Right lobe of liver (tissue), 6 donors: ENCODE results near the gene CENPV. TPM values are rescaled to one million over a fixed set of nuclear protein-coding genes. Genes with fewer than 3 reads are reported as not detected.

Experiments used
- ATAC-seq, 4 donors: fragments of 200-7000 bp; cut with Tn5 transposase; one replicate each; pipeline ENCODE4 v1.9.1; 2020; ENCODE audit warnings: mild to moderate bottlenecking in 4 of 4, moderate library complexity in 4 of 4
- DNase-seq, 3 donors: peaks; one replicate each; pipeline ENCODE4 v3.0.0-alpha.2; 2020
- H3K27ac ChIP-seq, 3 donors: fragments of 200-600 bp; one replicate each; pipeline ENCODE4 v1.8.0; 2022
- H3K27me3 ChIP-seq, 2 donors: fragments of 200-600 bp; one replicate each; pipeline ENCODE4 v1.8.0; 2022
- H3K36me3 ChIP-seq, 4 donors: fragments of 200-600 bp; sonication (generic) in 1 of 4; one replicate each; pipeline versions ENCODE4 v1.5.1 to v1.8.0; 2017 to 2022; ENCODE audit warnings: control low read depth in 1 of 4
- H3K4me1 ChIP-seq, 4 donors: fragments of 200-600 bp; sonication (generic) in 1 of 4; one replicate each; pipeline versions ENCODE4 v1.5.1 to v1.8.0; 2017 to 2022; ENCODE audit warnings: control low read depth in 1 of 4
- H3K4me3 ChIP-seq, 3 donors: fragments of 200-600 bp; one replicate each; pipeline ENCODE4 v1.8.0; 2022
- H3K9me3 ChIP-seq, 4 donors: fragments of 200-600 bp; sonication (generic) in 1 of 4; one replicate each; pipeline versions ENCODE4 v1.5.1 to v1.8.0; 2017 to 2022; ENCODE audit warnings: control low read depth in 1 of 4
- CTCF ChIP-seq, 4 donors: fragments of 200-600 bp in 3 of 4; fragments of 450-650 bp in 1 of 4; IDR thresholded peaks; one replicate each; pipeline versions ENCODE4 v1.5.1 to v1.8.0; 2016 to 2022; ENCODE audit warnings: antibody characterized with exemption in 4 of 4, mild to moderate bottlenecking in 2 of 4
- POLR2A ChIP-seq: fragments of 450-650 bp; IDR thresholded peaks from one replicate; pipeline ENCODE4 v1.6.1; 2017; ENCODE audit warnings: antibody characterized with exemption, mild to moderate bottlenecking
- WGBS: methylation state at CpG from one replicate; pipeline ENCODE4 v1.1.6; 2018; ENCODE audit warnings: low coverage, low lambda C conversion rate; ENCODE audit not compliant: insufficient coverage; ENCODE audit errors: missing lambda C conversion rate; 5-methylcytosine and 5-hydroxymethylcytosine counted together
- intact Hi-C, 2 donors: fragments of 100-400 bp; cut with DNase I; formaldehyde crosslinking; loops; one replicate each; pipeline versions ENCODE4 v1.11.2 to v1.14.1; 2022
- total RNA-seq, 6 experiments: library from RNA; depleted of rRNA in 2 of 6; stranded (reverse); fragments of >200 nt in 2 of 6; fragmentation: NEBNext Ultra II Directional in 3 of 6; extraction: Animal tissue kit (Norgen Biotek cat#: 25700) in 3 of 6; gene quantifications; one replicate each; pipeline versions ENCODE4 v1.1.0 to v1.2.4, GENCODE V29; 2016 to 2023
- donor health status: DM: no; HTN: yes; CAD: no.
- donor health status: DM: no; HTN: no; CAD: no.
- donor health status: DM: no; HTN: no; CAD: no.
- donor health status: DM: no; HTN: yes; CAD: no.
- donor health status: DM: no; HTN: yes; CAD: no.

CENPV gene
- total RNA-seq, 6 experiments from 2014 or later: 19.8 to 34.5 (median 24.8) TPM

GRCh38 chr17:16354585-16354984, 1.3 kb upstream of the CENPV start:
- WGBS: 83% methylated on average over 1 of the region's 14 CpGs
- Histone ChIP-seq H3K4me1 (peaks cover 0 to 10% (median 5%) of the 10 kb centered on the region in 4 donors), H3K9me3 (no peaks in the 10 kb centered on the region), H3K27me3 (no peaks in the 10 kb centered on the region), H3K27ac (no peak overlapping the region), H3K4me3 (no peak overlapping the region), H3K36me3 (peaks cover 0 to under 1% (median 0%) of the 10 kb centered on the region in 4 donors)
- DNase-seq: no peak
- no peak for TF ChIP-seq POLR2A
- TF ChIP-seq CTCF (IDR thresholded peaks at IDR 0.05): no peak
- intact Hi-C loops: no loop called here
- ATAC-seq: no peak

DNA sequence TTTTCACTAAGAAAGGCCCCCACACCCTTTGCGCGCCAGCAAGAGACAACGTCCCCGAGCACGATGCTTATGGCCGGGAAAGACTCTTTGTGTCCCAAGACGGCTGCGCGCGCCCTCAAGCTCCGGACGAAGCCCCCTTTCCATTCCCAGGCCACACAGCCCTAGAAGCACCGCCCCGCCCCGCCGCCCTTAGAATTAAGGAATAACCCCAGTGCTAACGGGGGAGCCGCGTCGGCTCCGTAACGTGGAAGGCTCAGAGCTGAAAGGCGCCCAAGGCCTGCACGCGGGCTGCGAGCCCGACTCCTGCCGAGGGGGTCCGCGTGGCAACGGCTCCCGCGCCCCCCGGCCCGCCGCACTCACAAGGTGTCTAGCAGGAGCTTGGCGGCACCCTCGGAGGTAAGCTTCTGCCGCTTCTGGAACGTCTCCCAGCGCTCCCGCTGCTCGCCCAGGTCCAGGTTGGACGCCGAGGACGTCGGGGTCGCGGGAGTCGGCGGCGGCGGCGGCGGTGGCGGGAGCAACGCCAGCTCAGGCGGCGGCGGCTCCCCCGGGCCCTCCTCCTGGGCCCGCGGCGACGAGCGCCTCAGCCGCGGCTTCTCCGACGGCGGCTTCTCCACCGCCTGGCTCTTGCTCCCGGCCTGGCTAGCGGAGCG, 477 bp downstream of the CENPV start:
- peak overlapping the region; percentile 66 to 82 (median 78) for H3K4me3 ChIP-seq
- peak overlapping the region; percentile 86 to 90 (median 87) for H3K27ac ChIP-seq

GRCh38 chr17:16352303-16352666, 984 bp downstream of the CENPV start:
- ATAC-seq (peak; percentile 80 to 86 (median 83)), DNase-seq (peak; percentile 76 to 77 (median 76))
- Histone ChIP-seq H3K4me3 (peak overlapping the region; percentile 66 to 82 (median 78)), H3K27ac (peak overlapping the region; percentile 86 to 90 (median 87)), H3K36me3 (peaks cover 0 to 14% (median 0%) of the 10 kb centered on the region in 4 donors), H3K9me3 (no peaks in the 10 kb centered on the region), H3K4me1 (peaks cover 0 to 10% (median 5%) of the 10 kb centered on the region in 4 donors), H3K27me3 (no peaks in the 10 kb centered on the region)
- intact Hi-C loops: no loop called here
- no peak for TF ChIP-seq CTCF (IDR thresholded peaks at IDR 0.05)
- TF ChIP-seq POLR2A: peak; percentile 20
- 2% methylated on average over 11 of the region's 25 CpGs for WGBS

More for the DNA sequence above, 477 bp downstream of the CENPV start:
- no peaks in the 10 kb centered on the region for H3K9me3 ChIP-seq
- peak; percentile 52 to 60 (median 57) for DNase-seq
- H3K36me3 ChIP-seq: peaks cover 0 to 14% (median 0%) of the 10 kb centered on the region in 4 donors
- intact Hi-C loops: no loop called here
- H3K27me3 ChIP-seq: no peaks in the 10 kb centered on the region
- peaks cover 0 to 10% (median 5%) of the 10 kb centered on the region in 4 donors for H3K4me1 ChIP-seq
- 1% methylated on average over 15 of the region's 75 CpGs for WGBS
- TF ChIP-seq POLR2A (no peak), CTCF (IDR thresholded peaks at IDR 0.05) (no peak)
- peak; percentile 42 to 69 (median 59) for ATAC-seq

- H3K4me1 ChIP-seq: peaks cover 0 to 10% (median 5%) of the 10 kb centered on the region in 4 donors
- no peak for DNase-seq
- no peaks in the 10 kb centered on the region for H3K27me3 ChIP-seq
- peak overlapping the region in 2 of 3 donors; percentile 86 to 90 for H3K27ac ChIP-seq
- no peak for TF ChIP-seq POLR2A
- no peak for TF ChIP-seq CTCF (IDR thresholded peaks at IDR 0.05)
- intact Hi-C loops: no loop called here
- H3K4me3 ChIP-seq: peak overlapping the region; percentile 66 to 82 (median 78)
- no peaks in the 10 kb centered on the region for H3K9me3 ChIP-seq
- ATAC-seq: no peak
- WGBS: 31% methylated on average over 10 of the region's 10 CpGs
- H3K36me3 ChIP-seq: peaks cover 0 to 14% (median 0%) of the 10 kb centered on the region in 4 donors
These were observed 1.4 kb downstream of the CENPV start for GRCh38 chr17:16351831-16352230.
